Loucy (cell line): ENCODE measurements around the gene SHB.

Source experiments
- H2AFZ ChIP-seq: fragments of 200-600 bp; sonication (generic); 2 replicates; pipeline ENCODE4 v1.6.0; 2016; ENCODE audit warnings: antibody characterized with exemption, mild to moderate bottlenecking, low read length, moderate library complexity
- H3F3A ChIP-seq: fragments of 200-600 bp; 2 replicates; pipeline ENCODE4 v1.6.0; 2016; ENCODE audit warnings: antibody characterized with exemption, low read depth, mild to moderate bottlenecking
- H3K27me3 ChIP-seq: fragments of 200-600 bp; sonication (generic); 2 replicates; pipeline ENCODE4 v1.6.1; 2014; ENCODE audit warnings: low read length, mild to moderate bottlenecking; ENCODE audit not compliant: insufficient read depth, poor library complexity, severe bottlenecking
- H3K36me3 ChIP-seq: fragments of 200-600 bp; sonication (generic); 2 replicates; pipeline ENCODE4 v1.6.1; 2016; ENCODE audit warnings: low read length; ENCODE audit not compliant: insufficient read depth
- H3K4me1 ChIP-seq: fragments of 200-600 bp; sonication (generic); 2 replicates; pipeline ENCODE4 v1.5.1; 2014; ENCODE audit warnings: low read length, mild to moderate bottlenecking; ENCODE audit not compliant: insufficient read depth, poor library complexity, severe bottlenecking
- H3K4me2 ChIP-seq: fragments of 200-600 bp; sonication (generic); 2 replicates; pipeline ENCODE4 v1.6.0; 2014; ENCODE audit warnings: antibody characterized with exemption, low read length, low read depth, mild to moderate bottlenecking; ENCODE audit not compliant: poor library complexity, severe bottlenecking
- H3K4me3 ChIP-seq: fragments of 200-600 bp; sonication (generic); 2 replicates; pipeline ENCODE4 v1.5.1; 2014; ENCODE audit warnings: low read length, mild to moderate bottlenecking, mixed read lengths; ENCODE audit not compliant: poor library complexity, severe bottlenecking
- H3K79me2 ChIP-seq: fragments of 200-600 bp; sonication (generic); 2 replicates; pipeline ENCODE4 v1.6.1; 2014; ENCODE audit warnings: low read length; ENCODE audit not compliant: insufficient read depth
- H3K9ac ChIP-seq: fragments of 200-600 bp; sonication (generic); 2 replicates; pipeline ENCODE4 v1.6.0; 2014; ENCODE audit warnings: mild to moderate bottlenecking, low read depth, low read length, moderate library complexity; ENCODE audit not compliant: poor library complexity, severe bottlenecking
- H3K9me2 ChIP-seq: fragments of 200-600 bp; sonication (generic); replicated peaks from 2 replicates; pipeline ENCODE4 v1.6.1; 2016; ENCODE audit warnings: low read depth, low read length, mixed read lengths
- H3K9me3 ChIP-seq: fragments of 200-600 bp; sonication (generic); 2 replicates; pipeline ENCODE4 v1.6.1; 2014; ENCODE audit warnings: mild to moderate bottlenecking, antibody characterized with exemption, low read length, low read depth; ENCODE audit not compliant: insufficient read depth
- H4K20me1 ChIP-seq: fragments of 200-600 bp; sonication (generic); 2 replicates; pipeline ENCODE4 v1.6.0; 2014; ENCODE audit warnings: antibody characterized with exemption, low read length, mild to moderate bottlenecking; ENCODE audit not compliant: insufficient read depth, poor library complexity, severe bottlenecking
- CTCF ChIP-seq: fragments of 200-600 bp; sonication (generic); conservative IDR thresholded peaks from 2 replicates; pipeline ENCODE4 v1.5.1; 2014; ENCODE audit warnings: mild to moderate bottlenecking, antibody characterized with exemption, low read length
- EZH2phosphoT487 ChIP-seq: fragments of 200-600 bp; IDR thresholded peaks from 2 replicates; pipeline ENCODE4 v1.6.1; 2018; ENCODE audit warnings: antibody characterized with exemption, mild to moderate bottlenecking, moderate library complexity, borderline replicate concordance

SHB gene

GRCh38 chr9:37902131-37902530, 166.9 kb downstream of the SHB start:
- H3K4me3 ChIP-seq: peak overlapping the region; percentile 86
- H3K36me3 ChIP-seq: peaks cover 6% of the 10 kb centered on the region; the same call in 1 of the 2 replicates
- H3K79me2 ChIP-seq: peaks cover 36% of the 10 kb centered on the region
- no peaks in the 10 kb centered on the region for H3K9me2 ChIP-seq
- no peaks in the 10 kb centered on the region for H3K9me3 ChIP-seq
- TF ChIP-seq CTCF (no peak), EZH2phosphoT487 (no peak)
- no peaks in the 10 kb centered on the region for H3F3A ChIP-seq
- H4K20me1 ChIP-seq: peaks cover 20% of the 10 kb centered on the region
- H3K4me1 ChIP-seq: peaks cover 22% of the 10 kb centered on the region
- H3K4me2 ChIP-seq: peak overlapping the region; percentile 98
- peak overlapping the region; percentile 75 for H3K9ac ChIP-seq
- no peaks in the 10 kb centered on the region for H3K27me3 ChIP-seq
- H2AFZ ChIP-seq: no peak overlapping the region

DNA sequence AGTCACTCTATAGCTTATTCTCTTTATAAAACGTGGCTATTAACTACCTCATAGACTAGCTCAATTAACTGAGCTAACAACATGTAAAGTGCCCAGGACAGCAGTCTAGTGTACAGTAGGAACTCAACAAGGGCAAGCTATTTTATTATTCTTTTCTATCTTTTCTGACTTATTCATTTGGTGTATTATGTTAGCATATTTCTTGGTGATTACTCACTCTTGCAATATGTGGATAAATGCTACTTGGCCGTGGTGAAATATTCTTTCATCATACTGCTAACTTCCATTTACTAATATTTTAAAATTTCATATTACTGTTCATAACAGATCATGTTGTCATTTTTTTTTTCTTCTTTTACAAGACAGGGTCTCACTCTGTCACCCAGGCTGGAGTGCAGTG, 170.0 kb downstream of the SHB start:
- Histone ChIP-seq H3K4me2 (no peak overlapping the region), H3K9me2 (no peaks in the 10 kb centered on the region), H3K27me3 (no peaks in the 10 kb centered on the region), H3K4me1 (peaks cover 22% of the 10 kb centered on the region), H3K36me3 (peaks cover 21% of the 10 kb centered on the region; the same call in 1 of the 2 replicates), H3K9me3 (no peaks in the 10 kb centered on the region), H3F3A (no peaks in the 10 kb centered on the region), H3K4me3 (no peak overlapping the region), H2AFZ (no peak overlapping the region), H3K79me2 (peaks cover 36% of the 10 kb centered on the region), H4K20me1 (peaks cover 20% of the 10 kb centered on the region), H3K9ac (no peak overlapping the region)
- TF ChIP-seq EZH2phosphoT487 (no peak), CTCF (no peak)

DNA sequence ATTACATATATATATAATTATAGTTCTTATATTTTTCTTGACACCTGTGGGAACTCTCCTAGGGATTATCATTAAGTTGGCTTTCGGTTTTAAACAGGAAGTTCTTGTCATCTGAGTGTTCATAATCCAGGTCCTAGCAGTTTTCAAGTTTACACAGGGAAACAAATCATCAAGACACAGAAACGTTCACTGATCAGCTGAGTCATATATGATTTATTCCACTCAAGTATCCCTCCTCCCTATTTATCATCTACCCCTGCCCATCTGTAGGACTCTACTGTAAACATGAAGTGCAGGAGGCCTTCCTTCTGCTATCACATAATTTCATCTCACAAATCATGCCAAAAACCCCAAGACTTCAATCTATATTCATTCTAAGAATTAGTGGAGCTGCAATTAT, 171.4 kb downstream of the SHB start:
- Histone ChIP-seq H3F3A (no peaks in the 10 kb centered on the region), H3K36me3 (peaks cover 25% of the 10 kb centered on the region; the same call in 1 of the 2 replicates), H3K9ac (no peak overlapping the region), H3K79me2 (peaks cover 26% of the 10 kb centered on the region), H3K4me2 (no peak overlapping the region), H3K4me1 (peaks cover 16% of the 10 kb centered on the region), H3K4me3 (no peak overlapping the region), H3K9me3 (no peaks in the 10 kb centered on the region), H3K27me3 (no peaks in the 10 kb centered on the region), H3K9me2 (no peaks in the 10 kb centered on the region), H4K20me1 (peaks cover 11% of the 10 kb centered on the region), H2AFZ (no peak overlapping the region)
- TF ChIP-seq EZH2phosphoT487 (no peak), CTCF (no peak)
